ENCODE results near the gene C19orf73.
A peak's percentile ranks its signal among the peaks of the same experiment; 100 is the strongest.

The C19orf73 gene

GRCh38 chr19:49071860-49072547 lies 46.9 kb downstream of the C19orf73 start:
- peak; percentile 72 for DNase-seq
- no peak for TF ChIP-seq CTCF (IDR thresholded peaks at IDR 0.05; ENCODE audit: low read depth, low read length)
- Histone ChIP-seq H3K27ac (no peak overlapping the region), H3K4me3 (ENCODE audit: low read depth, low read length) (peak overlapping the region; percentile 26; the same call in 1 of the 2 replicates), H3K36me3 (no peaks in the 10 kb centered on the region), H3K27me3 (ENCODE audit: insufficient read depth, low read depth, severe bottlenecking) (peaks cover 19% of the 10 kb centered on the region), H3K9me3 (ENCODE audit: severe bottlenecking) (no peaks in the 10 kb centered on the region)

- Histone ChIP-seq H3K27ac (no peak overlapping the region), H3K9me3 (ENCODE audit: severe bottlenecking) (no peaks in the 10 kb centered on the region), H3K27me3 (ENCODE audit: insufficient read depth, low read depth, severe bottlenecking) (peaks cover 19% of the 10 kb centered on the region), H3K36me3 (no peaks in the 10 kb centered on the region), H3K4me3 (ENCODE audit: low read depth, low read length) (no peak overlapping the region)
- TF ChIP-seq CTCF (IDR thresholded peaks at IDR 0.05; ENCODE audit: low read depth, low read length): no peak
- DNase-seq: no peak
These were observed 48.5 kb downstream of the C19orf73 start for GRCh38 chr19:49070416-49070815.

DNA sequence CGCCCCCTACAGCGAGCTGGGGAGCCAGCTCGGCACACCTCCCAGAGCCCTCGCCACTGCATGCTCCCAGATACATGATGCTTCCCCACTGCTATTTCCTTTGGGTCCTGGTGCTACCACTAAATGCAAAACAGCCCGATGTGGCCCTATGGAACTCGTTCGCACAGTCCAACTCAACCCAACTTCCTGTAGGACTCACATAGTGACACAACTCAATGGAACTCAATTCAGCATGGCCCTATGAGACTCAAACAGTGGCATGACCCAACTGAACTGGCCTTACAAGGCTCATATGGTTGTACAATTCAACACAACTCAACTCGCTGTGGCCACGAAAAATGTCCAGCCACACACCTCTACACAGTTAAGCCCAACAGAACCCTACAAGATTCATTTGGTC lies 49.9 kb downstream of the C19orf73 start:
- Histone ChIP-seq H3K27ac (no peak overlapping the region), H3K27me3 (ENCODE audit: insufficient read depth, low read depth, severe bottlenecking) (peaks cover 19% of the 10 kb centered on the region), H3K4me3 (ENCODE audit: low read depth, low read length) (no peak overlapping the region), H3K36me3 (no peaks in the 10 kb centered on the region), H3K9me3 (ENCODE audit: severe bottlenecking) (no peaks in the 10 kb centered on the region)
- TF ChIP-seq CTCF (IDR thresholded peaks at IDR 0.05; ENCODE audit: low read depth, low read length): no peak
- no peak for DNase-seq
